Psoas muscle (tissue), 8 donors: ENCODE measurements around the gene HECTD1. TPM values are rescaled to one million over a fixed set of nuclear protein-coding genes. Genes with fewer than 3 reads are reported as not detected.
"Not testable (repeated sequence)": the region's sequence is repeated elsewhere in the genome, so short reads cannot be mapped to it uniquely, and the experiment has no call there.

Experiments used
- ATAC-seq, 4 donors: fragments of 200-7000 bp; cut with Tn5 transposase; one replicate each; pipeline ENCODE4 v1.9.1; 2020; ENCODE audit warnings: moderate library complexity in 3 of 4, mild to moderate bottlenecking in 2 of 4
- DNase-seq, 2 donors: peaks; one replicate each; pipeline ENCODE4 v3.0.0-alpha.2; 2020
- H3K27ac ChIP-seq: fragments of 200-600 bp; one replicate; pipeline ENCODE4 v1.8.0; 2022
- H3K27me3 ChIP-seq, 3 donors: fragments of 200-600 bp in 1 of 3; one replicate each; pipeline versions ENCODE4 v1.6.1 to v1.8.0; 2013 to 2022; ENCODE audit warnings: low read length in 2 of 3, mild to moderate bottlenecking in 2 of 3, moderate library complexity in 1 of 3; ENCODE audit not compliant: insufficient read depth in 3 of 3
- H3K36me3 ChIP-seq, 2 donors: fragments of 200-600 bp in 1 of 2; one replicate each; pipeline versions ENCODE4 v1.6.1 to v1.8.0; 2013 to 2022; ENCODE audit warnings: low read depth in 1 of 2, mild to moderate bottlenecking in 1 of 2, moderate library complexity in 1 of 2; ENCODE audit not compliant: insufficient read depth in 1 of 2
- H3K4me1 ChIP-seq: fragments of 200-600 bp; one replicate; pipeline ENCODE4 v1.8.0; 2022
- H3K4me3 ChIP-seq: fragments of 200-600 bp; one replicate; pipeline ENCODE4 v1.8.0; 2022; ENCODE audit warnings: mild to moderate bottlenecking
- H3K9me3 ChIP-seq: fragments of 200-600 bp; one replicate; pipeline ENCODE4 v1.8.0; 2022
- CTCF ChIP-seq: fragments of 200-600 bp; IDR thresholded peaks from one replicate; pipeline ENCODE4 v1.8.0; 2022; ENCODE audit warnings: antibody characterized with exemption
- WGBS, 3 donors: extraction: QIAGEN DNeasy Blood & Tissue Kit; methylation state at CpG; one replicate each; pipeline versions ENCODE4 v1.1.6 to v1.1.7; 2013; 5-methylcytosine and 5-hydroxymethylcytosine counted together
- intact Hi-C, 2 donors: fragments of 100-400 bp; cut with DNase I; formaldehyde crosslinking; loops; one replicate each; pipeline versions ENCODE4 v1.11.0 to v1.14.2; 2022
- polyA plus RNA-seq, 3 donors: library from polyadenylated mRNA; stranded (reverse); fragments of 200-250 nt; gene quantifications; one replicate each; pipeline ENCODE4 v1.2.3, GENCODE V29; 2013
- total RNA-seq, 4 donors: library from RNA; stranded (reverse); fragmentation: NEBNext Ultra II Directional in 2 of 4; extraction: Animal tissue kit (Norgen Biotek cat#: 25700) in 2 of 4; gene quantifications; one replicate each; pipeline versions ENCODE4 v1.2.1 to v1.2.4, GENCODE V29; 2021 to 2023
- donor health status: healthy with polysubstance abuse.
- donor health status: DM: no; HTN: no; CAD: no; lungs with moderate emphysema.
- donor health status: Bipolar disorder and iron deficiency.
- donor health status: healthy.
- donor health status: DM: yes; HTN: yes; CAD: no.
- donor health status: DM: no; HTN: no; CAD: no.
- donor health status: DM: no; HTN: no; CAD: no.
- donor health status: DM: yes; HTN: yes; CAD: no.

Gene HECTD1
- total and polyA plus RNA-seq, 7 donors: 151 to 405 (median 217) TPM

DNA sequence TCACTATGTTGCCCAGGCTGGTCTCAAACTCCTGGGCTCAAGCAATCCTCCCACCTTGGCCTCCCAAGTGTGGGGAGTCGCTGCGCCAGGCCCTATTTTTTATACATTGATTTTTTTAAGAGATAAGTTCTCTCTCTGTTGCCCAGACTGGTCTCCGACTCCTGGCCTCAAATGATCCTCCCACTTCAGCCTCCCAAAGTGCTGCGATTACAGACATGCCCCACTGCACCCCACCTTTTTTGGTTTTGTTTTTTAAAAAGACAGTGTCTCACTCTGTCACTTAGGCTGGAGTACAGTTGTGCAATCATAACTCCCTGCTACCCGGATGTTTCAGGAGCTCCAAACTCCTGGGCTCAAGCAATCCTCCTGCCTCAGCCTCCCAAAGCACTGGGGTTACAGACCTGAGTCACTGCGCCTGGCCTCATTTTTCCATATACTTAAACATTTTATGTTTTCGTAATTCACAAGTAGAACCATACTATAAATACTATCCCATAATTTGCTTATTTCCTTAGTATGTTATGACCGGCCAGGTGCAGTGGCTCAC is 16.8 kb downstream of the HECTD1 start:
- Histone ChIP-seq H3K36me3 (peaks cover 2 to 27% of the 10 kb centered on the region in 2 donors), H3K4me3 (no peak overlapping the region), H3K27ac (no peak overlapping the region), H3K27me3 (no peaks in the 10 kb centered on the region), H3K4me1 (peaks cover 27% of the 10 kb centered on the region), H3K9me3 (no peaks in the 10 kb centered on the region)
- ATAC-seq: no peak
- TF ChIP-seq CTCF: no peak
- DNase-seq: no peak
- WGBS, 3 donors: 96 to 97% (median 97%) methylated on average over 8 of the region's 8 CpGs
- intact Hi-C loops: no loop called here

GRCh38 chr14:31190219-31190603 is 17.4 kb downstream of the HECTD1 start:
- Histone ChIP-seq H3K27ac (no peak overlapping the region), H3K9me3 (no peaks in the 10 kb centered on the region), H3K4me1 (peaks cover 22% of the 10 kb centered on the region), H3K36me3 (peaks cover 0 to 31% of the 10 kb centered on the region in 2 donors), H3K4me3 (no peak overlapping the region), H3K27me3 (no peaks in the 10 kb centered on the region)
- DNase-seq: no peak
- no peak for ATAC-seq
- WGBS, 3 donors: 68 to 86% (median 82%) methylated on average over 3 of the region's 3 CpGs
- intact Hi-C loops: no loop called here
- no peak for TF ChIP-seq CTCF

- intact Hi-C loops: no loop called here
- H3K4me3 ChIP-seq: no peak overlapping the region
- H3K36me3 ChIP-seq: peaks cover 0 to 37% of the 10 kb centered on the region in 2 donors
- H3K27me3 ChIP-seq: no peaks in the 10 kb centered on the region
- no peak for TF ChIP-seq CTCF
- H3K9me3 ChIP-seq: no peaks in the 10 kb centered on the region
- 84 to 85% (median 84%) methylated on average over 5 of the region's 5 CpGs for WGBS, 3 donors
- no peak for ATAC-seq
- H3K27ac ChIP-seq: peak overlapping the region; percentile 4
- peaks cover 15% of the 10 kb centered on the region for H3K4me1 ChIP-seq
- DNase-seq: no peak
Observed at GRCh38 chr14:31189346-31190218, 18.0 kb downstream of the HECTD1 start.

DNA sequence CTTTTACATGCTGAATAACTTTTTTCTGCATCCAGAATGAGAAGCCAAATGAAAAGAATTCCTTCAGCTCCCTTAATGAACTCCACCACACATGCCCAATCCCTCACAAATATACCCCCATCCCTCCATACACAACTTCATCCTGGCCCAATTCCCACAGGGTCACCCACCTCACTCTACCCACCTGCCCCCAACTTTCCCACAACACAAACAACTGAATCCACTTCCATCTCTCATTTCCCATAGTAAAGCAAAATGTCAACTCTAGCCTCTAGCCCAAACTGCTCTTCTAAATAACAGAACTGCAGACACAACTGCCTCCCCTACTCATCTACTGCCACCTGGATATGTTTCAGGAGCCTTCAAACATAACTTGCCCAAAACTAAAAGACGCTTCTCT is 18.8 kb downstream of the HECTD1 start:
- Histone ChIP-seq H3K27ac (peak overlapping the region; percentile 4), H3K4me3 (no peak overlapping the region), H3K36me3 (peaks cover 0 to 37% of the 10 kb centered on the region in 2 donors), H3K27me3 (no peaks in the 10 kb centered on the region), H3K4me1 (peaks cover 7% of the 10 kb centered on the region), H3K9me3 (no peaks in the 10 kb centered on the region)
- intact Hi-C loops: no loop called here
- no peak for DNase-seq
- TF ChIP-seq CTCF: no peak
- ATAC-seq: no peak
- 94 to 96% (median 95%) methylated on average over 1 of the region's 1 CpG for WGBS, 3 donors

- peaks cover 0 to 36% of the 10 kb centered on the region in 2 donors for H3K36me3 ChIP-seq
- H3K27ac ChIP-seq, ATAC-seq, H3K4me1 ChIP-seq, H3K27me3 ChIP-seq, H3K9me3 ChIP-seq, DNase-seq, H3K4me3 ChIP-seq, intact Hi-C loops: not testable (repeated sequence)
- 89 to 100% (median 97%) methylated on average over 6 of the region's 6 CpGs for WGBS, 3 donors
Observed at GRCh38 chr14:31182016-31182415, 25.6 kb downstream of the HECTD1 start.
